ENCODE data around the gene SLC25A30.

GRCh38 chr13:45434556-45435371 lies 16.6 kb upstream of the SLC25A30 start:
- TF ChIP-seq REST (IDR thresholded peaks at IDR 0.05; ENCODE audit: insufficient replicate concordance, low read depth) = no peak
- TF ChIP-seq POLR2AphosphoS5 (IDR thresholded peaks at IDR 0.05; ENCODE audit: low read depth) = no peak

All from HL-60 (cell line).